HEK293T (cell line): Measurements from ENCODE around the gene DUSP8.

ENCODE experiments used
- CTCF ChIA-PET: fragments of 350-600 bp; formaldehyde crosslinking; extraction: SDS; loops from one replicate; lab custom pipeline; 2021; ENCODE audit warnings: antibody characterized with exemption, inconsistent platforms; lab: Yijun Ruan, JAX
- POLR2A ChIA-PET: fragments of 350-600 bp; formaldehyde crosslinking; extraction: SDS; loops from one replicate; lab custom pipeline; 2020; ENCODE audit warnings: antibody characterized with exemption, inconsistent platforms; lab: Yijun Ruan, JAX
- DNase-seq: peaks from one replicate; pipeline ENCODE4 v3.0.0; 2012; ENCODE audit warnings: mixed read lengths; ENCODE audit errors: extremely low spot score
- ARNT ChIP-seq: fragments of 450-650 bp; IDR thresholded peaks from 2 replicates; pipeline ENCODE4 v1.6.1; 2017; ENCODE audit warnings: mild to moderate bottlenecking
- BHLHE40 ChIP-seq: fragments of 450-650 bp; IDR thresholded peaks from 2 replicates; pipeline ENCODE4 v1.6.1; 2016; ENCODE audit warnings: mild to moderate bottlenecking, moderate library complexity, borderline replicate concordance
- CTBP1 ChIP-seq: fragments of 450-650 bp; IDR thresholded peaks from 2 replicates; pipeline ENCODE4 v1.6.1; 2016; ENCODE audit warnings: borderline replicate concordance
- ELF4 ChIP-seq: fragments of 450-650 bp; IDR thresholded peaks from 2 replicates; pipeline ENCODE4 v1.6.1; 2017; ENCODE audit warnings: antibody characterized with exemption
- FOXA1 ChIP-seq: fragments of 450-650 bp; IDR thresholded peaks from 2 replicates; pipeline ENCODE4 v1.6.1; 2016; ENCODE audit warnings: mild to moderate bottlenecking
- FOXK2 ChIP-seq: fragments of 450-650 bp; IDR thresholded peaks from 2 replicates; pipeline ENCODE4 v1.6.1; 2016; ENCODE audit warnings: mild to moderate bottlenecking
- FOXM1 ChIP-seq: fragments of 450-650 bp; IDR thresholded peaks from 2 replicates; pipeline ENCODE4 v1.6.1; 2017; ENCODE audit warnings: mild to moderate bottlenecking, borderline replicate concordance
- HDGF ChIP-seq: fragments of 450-650 bp; IDR thresholded peaks from 2 replicates; pipeline ENCODE4 v1.6.1; 2017; ENCODE audit warnings: antibody characterized with exemption, borderline replicate concordance
- L3MBTL2 ChIP-seq: fragments of 450-650 bp; conservative IDR thresholded peaks from 2 replicates; pipeline ENCODE4 v1.6.1; 2016; ENCODE audit warnings: mild to moderate bottlenecking
- LEF1 ChIP-seq: fragments of 450-650 bp; IDR thresholded peaks from 2 replicates; pipeline ENCODE4 v1.6.1; 2017; ENCODE audit warnings: mild to moderate bottlenecking, borderline replicate concordance
- NFRKB ChIP-seq: fragments of 450-650 bp; IDR thresholded peaks from 2 replicates; pipeline ENCODE4 v1.6.1; 2016; ENCODE audit warnings: mild to moderate bottlenecking, moderate library complexity
- PKNOX1 ChIP-seq: fragments of 450-650 bp; IDR thresholded peaks from 2 replicates; pipeline ENCODE4 v1.6.1; 2016
- SP1 ChIP-seq: fragments of 450-650 bp; IDR thresholded peaks from 2 replicates; pipeline ENCODE4 v1.6.1; 2017
- SUZ12 ChIP-seq: fragments of 450-650 bp; IDR thresholded peaks from 2 replicates; pipeline ENCODE4 v1.6.1; 2016; ENCODE audit warnings: mild to moderate bottlenecking
- TARDBP ChIP-seq: fragments of 450-650 bp; IDR thresholded peaks from 2 replicates; pipeline ENCODE4 v1.6.1; 2016
- ZNF384 ChIP-seq: fragments of 450-650 bp; IDR thresholded peaks from 2 replicates; pipeline ENCODE4 v1.6.1; 2016

DUSP8 gene

DNA sequence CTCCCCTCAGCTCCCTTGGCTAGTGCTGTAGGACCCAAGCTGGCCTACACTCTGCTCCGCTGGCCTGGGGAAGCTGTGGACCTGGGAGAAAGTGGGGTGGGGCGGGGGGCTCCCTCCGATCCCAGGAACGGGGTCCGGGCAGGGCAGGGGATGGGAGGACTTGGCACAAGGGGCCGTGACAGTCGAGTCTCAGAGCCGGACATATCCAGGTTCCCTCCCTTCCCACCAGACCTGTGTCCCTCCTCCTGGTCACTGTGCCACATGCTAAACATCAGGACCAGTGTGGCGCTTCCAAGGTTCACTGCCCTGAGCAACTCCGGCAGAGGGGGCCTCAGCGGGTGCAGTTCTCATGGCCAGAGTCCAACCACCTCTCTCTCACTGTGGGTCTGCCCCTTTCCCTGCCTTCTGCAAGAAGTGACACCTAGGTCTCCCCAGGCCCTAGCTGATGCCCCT is 2.0 kb downstream of the DUSP8 start:
- TF ChIP-seq SP1 (no peak), HDGF (no peak)
- CTCF ChIA-PET: interaction anchor here (0.8 kb wide), 1 partner anchor 23 kb away, joined by 3 read pairs; no protein-coding TSS in a partner anchor
- no peak for DNase-seq
- POLR2A ChIA-PET: no interaction called here

- CTCF ChIA-PET: interaction anchor here (0.8 kb wide), 1 partner anchor 22 kb away, joined by 3 read pairs; no protein-coding TSS in a partner anchor
- POLR2A ChIA-PET: no interaction called here
- TF ChIP-seq SP1: no peak
- TF ChIP-seq CTBP1: no peak
- no peak for TF ChIP-seq ARNT
- no peak for TF ChIP-seq FOXK2
- no peak for TF ChIP-seq FOXM1
- no peak for TF ChIP-seq NFRKB
- no peak for TF ChIP-seq LEF1
- TF ChIP-seq TARDBP: no peak
- no peak for TF ChIP-seq BHLHE40
- no peak for TF ChIP-seq PKNOX1
- no peak for TF ChIP-seq SUZ12
- no peak for TF ChIP-seq ELF4
- no peak for TF ChIP-seq HDGF
These were observed 2.8 kb downstream of the DUSP8 start for GRCh38 chr11:1569251-1569780.

DNA sequence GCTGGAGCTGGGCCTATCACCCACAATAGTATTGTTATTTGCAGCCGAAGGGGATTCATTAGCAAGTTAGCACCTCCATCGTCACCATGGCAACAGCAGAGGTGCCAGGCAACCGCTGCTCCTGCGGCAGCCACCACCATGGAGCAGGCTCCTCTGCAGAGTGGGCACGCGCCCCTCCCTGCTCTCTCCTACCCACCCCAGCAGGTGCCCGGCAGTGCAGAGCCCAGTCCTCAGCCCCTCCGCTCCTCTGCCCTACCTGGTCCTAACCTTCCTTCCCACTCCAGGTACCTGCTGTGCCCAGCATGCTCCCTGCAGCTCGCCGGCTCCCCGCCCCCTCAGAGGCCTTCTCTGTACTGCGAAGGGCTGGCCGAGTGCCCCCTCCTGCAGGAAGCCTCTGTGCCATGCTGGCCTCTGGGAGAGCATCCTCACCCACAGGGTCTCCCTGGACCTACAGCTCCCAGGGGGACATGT is 3.6 kb downstream of the DUSP8 start:
- TF ChIP-seq FOXA1 (no peak), LEF1 (no peak), ELF4 (no peak), TARDBP (no peak), PKNOX1 (no peak), HDGF (no peak), FOXK2 (no peak), ARNT (no peak), L3MBTL2 (no peak), FOXM1 (no peak), BHLHE40 (no peak), ZNF384 (no peak), SP1 (no peak), NFRKB (no peak), SUZ12 (no peak), CTBP1 (no peak)
- no peak for DNase-seq
- ChIA-PET CTCF (interaction anchor here (1.1 kb wide), 1 partner anchor 22 kb away, joined by 3 read pairs; no protein-coding TSS in a partner anchor), POLR2A (no interaction called here)

More at GRCh38 chr11:1569251-1569780, 2.8 kb downstream of the DUSP8 start:
- DNase-seq: no peak

DNA sequence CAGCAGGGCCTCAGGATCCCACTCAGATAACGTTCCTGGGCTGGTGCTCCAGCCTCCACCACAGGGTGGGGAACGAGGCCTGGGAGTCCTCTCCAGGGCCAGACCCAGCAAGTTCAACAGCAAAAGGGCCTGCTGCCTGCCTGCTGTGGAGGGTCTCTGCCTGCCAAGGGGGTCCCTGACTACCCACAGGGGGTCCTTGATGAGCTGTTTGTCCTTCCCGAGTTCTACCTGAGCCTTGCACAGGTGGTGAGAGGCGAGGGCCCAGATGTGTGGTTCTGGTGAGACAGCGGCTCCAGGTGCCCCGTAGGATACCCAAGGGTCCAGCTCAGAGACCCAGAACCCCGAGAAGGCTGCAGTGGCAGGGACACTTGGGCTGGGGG is 4.4 kb downstream of the DUSP8 start:
- ChIA-PET CTCF (interaction anchor here (1.1 to 1.2 kb wide), 2 partner anchors 9 to 21 kb away, joined by 3 read pairs; no protein-coding TSS in a partner anchor), POLR2A (interaction anchor here (0.6 kb wide), 1 partner anchor 21 kb away, joined by 3 read pairs; no protein-coding TSS in a partner anchor)
- TF ChIP-seq FOXK2: no peak
- no peak for TF ChIP-seq HDGF
- TF ChIP-seq SP1: no peak
- no peak for TF ChIP-seq BHLHE40
- TF ChIP-seq ELF4: no peak
- TF ChIP-seq L3MBTL2: no peak
- TF ChIP-seq LEF1: no peak
- TF ChIP-seq TARDBP: no peak
- TF ChIP-seq CTBP1: no peak
- TF ChIP-seq NFRKB: no peak
- TF ChIP-seq FOXA1: no peak
- no peak for TF ChIP-seq ARNT
- TF ChIP-seq SUZ12: no peak
- TF ChIP-seq ZNF384: no peak
- no peak for TF ChIP-seq PKNOX1
- TF ChIP-seq FOXM1: no peak
- DNase-seq: no peak

DNA sequence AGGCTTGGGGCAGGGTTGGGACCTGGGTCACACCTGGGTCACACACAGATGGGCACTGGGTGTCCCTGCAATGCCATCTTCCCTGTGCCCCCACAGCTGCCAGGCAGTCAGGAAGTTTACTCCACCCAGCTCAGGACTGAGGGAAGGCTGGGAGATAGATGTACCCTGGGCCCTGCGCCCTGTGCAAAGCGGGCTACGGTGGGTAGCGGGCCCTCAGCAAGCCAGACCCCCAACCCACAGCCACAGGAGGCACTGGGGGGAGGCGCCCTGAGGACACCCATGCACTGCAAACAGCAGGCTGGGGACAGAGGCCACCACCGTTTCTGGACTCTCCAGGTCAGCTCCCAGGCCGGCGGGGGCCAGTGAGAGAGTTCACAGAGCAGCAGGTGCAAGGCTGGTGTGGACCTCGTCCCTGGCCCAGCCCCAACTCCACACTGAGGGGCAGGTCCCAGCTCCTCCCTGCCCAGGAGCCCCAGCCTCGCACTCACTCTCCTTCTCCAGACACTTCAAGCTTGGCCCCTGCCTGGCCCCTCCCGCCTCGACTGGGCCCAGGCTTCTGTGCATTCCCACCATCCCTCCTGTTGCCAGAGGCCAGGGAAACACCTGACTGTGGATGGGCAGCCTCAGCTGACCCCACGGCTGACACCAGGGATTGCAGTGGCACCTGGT is 4.9 kb downstream of the DUSP8 start:
- DNase-seq: no peak
- CTCF ChIA-PET: interaction anchor here (1.1 to 1.2 kb wide), 2 partner anchors 9 to 20 kb away, joined by 3 read pairs; no protein-coding TSS in a partner anchor
- POLR2A ChIA-PET: interaction anchor here (0.6 kb wide), 1 partner anchor 21 kb away, joined by 3 read pairs; no protein-coding TSS in a partner anchor
- TF ChIP-seq NFRKB (no peak), FOXA1 (no peak), SUZ12 (no peak), ZNF384 (no peak), LEF1 (no peak)
